Testis (tissue), 3 donors: ENCODE results near the gene BMPR1B. TPM values are rescaled to one million over a fixed set of nuclear protein-coding genes. Genes with fewer than 3 reads are reported as not detected.

Experiments used
- DNase-seq: peaks from one replicate; pipeline ENCODE4 v3.0.0-alpha.2; 2019
- H3K27ac ChIP-seq, 2 donors: fragments of 200-600 bp; sonication (generic); one replicate each; pipeline ENCODE4 v1.5.1; 2019
- H3K27me3 ChIP-seq: fragments of 200-600 bp; sonication (generic); one replicate; pipeline ENCODE4 v1.5.1; 2019
- H3K36me3 ChIP-seq: fragments of 200-600 bp; sonication (generic); one replicate; pipeline ENCODE4 v1.5.1; 2017; ENCODE audit warnings: low read depth; ENCODE audit errors: missing control alignments
- H3K4me1 ChIP-seq: fragments of 200-600 bp; sonication (generic); one replicate; pipeline ENCODE4 v1.5.1; 2019
- H3K4me3 ChIP-seq, 2 donors: fragments of 200-600 bp; sonication (generic); one replicate each; pipeline ENCODE4 v1.5.1; 2017 to 2019
- H3K9me3 ChIP-seq: fragments of 200-600 bp; sonication (generic); one replicate; pipeline ENCODE4 v1.5.1; 2017
- POLR2A ChIP-seq: fragments of 450-650 bp; IDR thresholded peaks from one replicate; pipeline ENCODE4 v1.6.1; 2017; ENCODE audit warnings: antibody characterized with exemption, mild to moderate bottlenecking, moderate library complexity
- WGBS, 2 donors: methylation state at CpG; one replicate each; pipeline ENCODE4 v1.1.5; 2018; 5-methylcytosine and 5-hydroxymethylcytosine counted together
- intact Hi-C: fragments of 100-400 bp; cut with DNase I; formaldehyde crosslinking; loops from one replicate; pipeline ENCODE4 v1.15.1; 2023; ENCODE audit warnings: low total_unique reads
- polyA plus RNA-seq: library from polyadenylated mRNA; stranded (reverse); fragments of 350-450 nt; fragmentation: Illumina TruSeq; extraction: RNeasy Lipid Tissue Mini Kit (QIAGEN cat#74804); gene quantifications from one replicate; pipeline ENCODE4 v1.2.3, GENCODE V29; 2014; ENCODE audit warnings: low read depth, low replicate concordance; ENCODE audit not compliant: insufficient read depth
- total RNA-seq, 2 donors: library from RNA; depleted of rRNA; stranded (reverse); fragments of >200 nt; gene quantifications; one replicate each; pipeline ENCODE4 v1.2.3, GENCODE V29; 2016
- TF ChIP-seq, protein P1 (sequence below), 3 experiments: fragments of 450-650 bp in 2 of 3; fragments of 200-600 bp in 1 of 3; sonication (generic) in 1 of 3; IDR thresholded peaks; one replicate each; pipeline ENCODE4 v1.5.1; 2016 to 2019; ENCODE audit warnings: antibody characterized with exemption in 3 of 3, mild to moderate bottlenecking in 2 of 3, moderate library complexity in 1 of 3

The BMPR1B gene
- total and polyA plus RNA-seq, 3 donors from 2014 or later: 7.5 to 13.0 (median 9.1) TPM

DNA sequence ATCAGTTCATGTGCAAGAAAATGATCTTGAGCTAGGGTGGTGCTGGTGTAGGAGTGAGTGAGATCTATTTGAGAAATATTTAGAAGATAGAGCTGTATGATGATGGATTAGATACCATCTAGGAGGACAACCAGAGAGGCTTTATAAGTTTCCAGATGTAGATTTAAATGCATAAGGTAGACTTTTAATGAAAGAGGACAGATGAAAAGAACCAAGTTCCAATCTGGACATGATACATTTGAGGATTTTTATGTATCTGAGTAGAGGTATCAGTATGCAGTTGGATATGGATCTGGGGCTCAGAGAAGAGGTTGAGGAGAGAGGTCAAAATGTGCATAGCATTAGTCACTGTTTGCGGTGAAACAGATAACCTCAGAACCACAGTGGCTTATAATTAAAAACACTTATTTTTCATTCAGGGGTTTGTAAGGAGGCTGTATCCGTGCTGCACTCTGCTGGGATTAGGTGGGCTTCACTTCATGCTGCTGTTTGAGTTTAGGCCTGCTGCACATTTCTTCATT lies 348.7 kb downstream of the BMPR1B start:
- Histone ChIP-seq H3K9me3 (no peaks in the 10 kb centered on the region), H3K27ac (no peak overlapping the region), H3K4me1 (no peaks in the 10 kb centered on the region), H3K36me3 (no peaks in the 10 kb centered on the region), H3K27me3 (no peaks in the 10 kb centered on the region), H3K4me3 (no peak overlapping the region)
- intact Hi-C loops: no loop called here
- no peak for DNase-seq
- no peak for TF ChIP-seq POLR2A
- TF ChIP-seq, protein P1, sequence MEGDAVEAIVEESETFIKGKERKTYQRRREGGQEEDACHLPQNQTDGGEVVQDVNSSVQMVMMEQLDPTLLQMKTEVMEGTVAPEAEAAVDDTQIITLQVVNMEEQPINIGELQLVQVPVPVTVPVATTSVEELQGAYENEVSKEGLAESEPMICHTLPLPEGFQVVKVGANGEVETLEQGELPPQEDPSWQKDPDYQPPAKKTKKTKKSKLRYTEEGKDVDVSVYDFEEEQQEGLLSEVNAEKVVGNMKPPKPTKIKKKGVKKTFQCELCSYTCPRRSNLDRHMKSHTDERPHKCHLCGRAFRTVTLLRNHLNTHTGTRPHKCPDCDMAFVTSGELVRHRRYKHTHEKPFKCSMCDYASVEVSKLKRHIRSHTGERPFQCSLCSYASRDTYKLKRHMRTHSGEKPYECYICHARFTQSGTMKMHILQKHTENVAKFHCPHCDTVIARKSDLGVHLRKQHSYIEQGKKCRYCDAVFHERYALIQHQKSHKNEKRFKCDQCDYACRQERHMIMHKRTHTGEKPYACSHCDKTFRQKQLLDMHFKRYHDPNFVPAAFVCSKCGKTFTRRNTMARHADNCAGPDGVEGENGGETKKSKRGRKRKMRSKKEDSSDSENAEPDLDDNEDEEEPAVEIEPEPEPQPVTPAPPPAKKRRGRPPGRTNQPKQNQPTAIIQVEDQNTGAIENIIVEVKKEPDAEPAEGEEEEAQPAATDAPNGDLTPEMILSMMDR (IDR thresholded peaks at IDR 0.05): no peak
- WGBS, 2 donors: 86 to 92% methylated on average over 2 of the region's 2 CpGs

DNA sequence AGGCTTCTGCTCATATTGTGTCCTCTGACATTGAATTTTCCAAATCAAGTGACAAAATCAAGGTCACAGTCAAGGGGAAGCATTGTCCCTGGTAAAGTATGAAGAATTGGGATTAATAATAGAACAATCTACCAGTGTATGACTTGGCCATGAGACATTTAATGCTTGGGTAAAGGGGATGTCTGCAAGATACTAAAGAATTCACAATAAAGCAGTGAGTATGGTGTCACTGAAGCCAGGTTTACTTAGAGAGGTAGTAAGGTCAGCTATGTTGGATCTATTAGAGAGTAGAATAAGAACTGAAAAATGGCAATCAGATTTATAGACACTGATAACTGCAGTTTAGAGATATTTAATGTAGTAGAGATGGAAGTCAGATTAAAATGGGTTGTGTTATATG lies 349.2 kb downstream of the BMPR1B start:
- no peaks in the 10 kb centered on the region for H3K9me3 ChIP-seq
- intact Hi-C loops: no loop called here
- no peaks in the 10 kb centered on the region for H3K4me1 ChIP-seq
- no peak for DNase-seq
- H3K4me3 ChIP-seq: no peak overlapping the region
- no peak for TF ChIP-seq POLR2A
- TF ChIP-seq, protein P1 (IDR thresholded peaks at IDR 0.05): no peak
- H3K36me3 ChIP-seq: no peaks in the 10 kb centered on the region
- H3K27me3 ChIP-seq: no peaks in the 10 kb centered on the region
- H3K27ac ChIP-seq: no peak overlapping the region

DNA sequence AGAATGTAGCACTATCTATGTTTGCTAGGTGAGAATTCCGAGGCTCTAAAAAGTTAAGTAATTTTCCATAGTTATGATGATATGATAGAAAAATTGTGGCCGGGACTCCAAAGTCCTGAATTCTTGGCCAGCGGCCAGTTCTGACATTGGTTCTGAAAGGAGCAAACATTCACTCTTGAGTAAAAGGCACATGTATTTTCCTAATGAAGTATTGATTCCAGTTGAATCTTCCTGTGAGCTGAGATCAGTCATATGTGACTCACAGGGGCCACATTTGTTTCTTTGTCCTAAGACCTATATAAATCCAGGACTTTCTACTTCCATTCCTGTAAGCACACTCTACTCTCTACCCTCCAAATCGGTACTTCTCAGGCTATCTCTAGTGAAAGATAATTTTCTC lies 349.9 kb downstream of the BMPR1B start:
- TF ChIP-seq POLR2A: no peak
- TF ChIP-seq, protein P1 (IDR thresholded peaks at IDR 0.05): no peak
- no peaks in the 10 kb centered on the region for H3K9me3 ChIP-seq
- H3K36me3 ChIP-seq: no peaks in the 10 kb centered on the region
- H3K4me1 ChIP-seq: no peaks in the 10 kb centered on the region
- 73 to 80% methylated on average over 4 of the region's 4 CpGs for WGBS, 2 donors
- H3K27ac ChIP-seq: no peak overlapping the region
- no peaks in the 10 kb centered on the region for H3K27me3 ChIP-seq
- intact Hi-C loops: no loop called here
- H3K4me3 ChIP-seq: no peak overlapping the region
- no peak for DNase-seq

DNA sequence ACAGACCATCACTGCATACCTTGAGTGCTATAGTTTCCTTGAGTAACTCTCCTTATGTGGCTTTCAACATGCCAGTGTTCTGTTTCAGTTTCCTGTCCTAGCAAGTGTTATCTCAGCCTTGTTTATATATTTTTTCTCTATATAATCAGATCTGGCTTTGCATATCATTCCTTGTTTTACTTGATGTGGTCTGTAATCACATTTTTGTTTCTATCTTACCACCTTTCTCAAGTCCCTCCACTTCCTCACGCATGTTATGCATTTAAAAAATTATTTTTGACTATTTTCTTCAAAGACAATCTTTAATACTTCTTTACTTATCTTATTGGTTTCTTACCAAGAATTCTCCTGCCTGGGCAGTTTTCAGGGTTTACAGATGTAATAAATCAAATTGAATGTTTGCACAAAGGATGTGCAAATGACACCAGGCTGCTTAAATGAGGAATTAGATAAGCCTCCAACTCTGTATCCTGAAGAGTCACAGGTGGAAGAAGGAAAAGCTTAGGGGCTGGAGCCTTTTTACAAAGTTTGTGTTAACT lies 351.2 kb downstream of the BMPR1B start:
- no peak overlapping the region for H3K27ac ChIP-seq
- no peak for TF ChIP-seq POLR2A
- TF ChIP-seq, protein P1 (IDR thresholded peaks at IDR 0.05): no peak
- no peak overlapping the region for H3K4me3 ChIP-seq

DNA sequence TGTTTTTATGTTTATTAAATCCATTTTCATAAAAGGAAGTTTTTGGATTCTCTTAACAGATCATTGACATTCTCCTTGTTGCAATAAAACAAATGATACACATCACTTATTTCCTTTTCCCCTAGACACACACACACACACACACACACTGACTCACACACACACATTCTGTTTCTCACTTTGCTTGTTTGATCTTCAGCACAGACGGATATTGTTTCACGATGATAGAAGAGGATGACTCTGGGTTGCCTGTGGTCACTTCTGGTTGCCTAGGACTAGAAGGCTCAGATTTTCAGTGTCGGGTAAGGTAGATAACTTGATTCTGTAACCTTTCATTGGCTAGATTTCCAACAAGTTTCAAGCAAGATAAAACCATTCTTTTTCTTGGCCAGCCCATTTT lies 356.8 kb downstream of the BMPR1B start:
- Histone ChIP-seq H3K9me3 (no peaks in the 10 kb centered on the region), H3K4me1 (no peaks in the 10 kb centered on the region), H3K27ac (no peak overlapping the region), H3K27me3 (no peaks in the 10 kb centered on the region), H3K4me3 (no peak overlapping the region), H3K36me3 (no peaks in the 10 kb centered on the region)
- intact Hi-C loops: no loop called here
- TF ChIP-seq, protein P1 (IDR thresholded peaks at IDR 0.05): no peak
- TF ChIP-seq POLR2A: no peak
- DNase-seq: no peak
- 87 to 93% methylated on average over 3 of the region's 3 CpGs for WGBS, 2 donors

More for the DNA sequence above, 351.2 kb downstream of the BMPR1B start:
- Histone ChIP-seq H3K9me3 (no peaks in the 10 kb centered on the region), H3K27me3 (no peaks in the 10 kb centered on the region), H3K4me1 (no peaks in the 10 kb centered on the region), H3K36me3 (no peaks in the 10 kb centered on the region)
- no peak for DNase-seq
- intact Hi-C loops: no loop called here
- WGBS, 2 donors: 90 to 95% methylated on average over 1 of the region's 1 CpG
